Endothelial cell of umbilical vein (primary cell): ENCODE measurements around the gene FBXO34. TPM values are rescaled to one million over a fixed set of nuclear protein-coding genes. Genes with fewer than 3 reads are reported as not detected.

Experiments used
- BruUV-seq: library from RNA; stranded (reverse); fragments of 400-500 nt; replicated peaks from 2 replicates; lab custom pipeline; 2021; lab: Mats Ljungman, UMichigan
- CTCF ChIA-PET: fragments of 300-600, 350-600 bp; sonication (Branson Sonifier 250); formaldehyde crosslinking; loops from one replicate; lab custom pipeline; 2021; ENCODE audit warnings: antibody characterized with exemption, inconsistent platforms; lab: Charles Lee
- POLR2A ChIA-PET: fragments of 300-600, 350-600 bp; sonication (Branson Sonifier 250); formaldehyde crosslinking; loops from one replicate; lab custom pipeline; 2021; ENCODE audit warnings: antibody characterized with exemption, inconsistent platforms; lab: Charles Lee
- DNase-seq: peaks from one replicate; pipeline ENCODE4 v3.0.0-alpha.2; 2011; ENCODE audit warnings: low read depth, low spot score
- FAIRE-seq: peaks from 2 replicates; lab custom pipeline; 2011; peaks lifted over from hg19 to GRCh38; lab: Jason Lieb, UNC
- H2AFZ ChIP-seq: 2 replicates; pipeline ENCODE4 v1.6.0; 2012; ENCODE audit warnings: low read depth, low read length, control low read depth, inconsistent platforms
- H3K27ac ChIP-seq: 2 replicates; pipeline ENCODE4 v1.5.1; 2011; ENCODE audit warnings: low read depth, mild to moderate bottlenecking, control low read depth, low read length, moderate library complexity; ENCODE audit not compliant: insufficient read depth
- H3K27me3 ChIP-seq, 2 experiments: 2 replicates each; pipeline versions ENCODE4 v1.6.0 to v1.6.1; 2011; ENCODE audit warnings: low read length in 2 of 2, mixed read lengths in 1 of 2; ENCODE audit not compliant: control insufficient read depth in 2 of 2, insufficient read depth in 2 of 2
- H3K36me3 ChIP-seq, 2 experiments: 2 replicates in 1 of 2; 3 replicates in 1 of 2; pipeline ENCODE4 v1.5.1; 2011; ENCODE audit warnings: low read length in 2 of 2, mild to moderate bottlenecking in 1 of 2, moderate library complexity in 1 of 2; ENCODE audit not compliant: control insufficient read depth in 2 of 2, insufficient read depth in 2 of 2; ENCODE audit errors: extremely low read depth in 1 of 2
- H3K4me1 ChIP-seq: 3 replicates; pipeline ENCODE4 v1.5.1; 2011; ENCODE audit warnings: mild to moderate bottlenecking, low read length; ENCODE audit not compliant: control insufficient read depth, insufficient read depth; ENCODE audit errors: extremely low read depth
- H3K4me2 ChIP-seq: 2 replicates; pipeline ENCODE4 v1.6.1; 2011; ENCODE audit warnings: low read length, control low read depth, mixed read lengths; ENCODE audit not compliant: insufficient read depth
- H3K4me3 ChIP-seq, 3 experiments: fragments of 200-600 bp in 1 of 3; sonication (generic), shearing (Covaris generic) in 1 of 3; replicated peaks in 1 of 3; 2 replicates each; pipeline ENCODE4 v1.5.1; 2011 to 2016; ENCODE audit warnings: control low read depth in 3 of 3, low read length in 3 of 3, mild to moderate bottlenecking in 2 of 3, inconsistent platforms in 1 of 3, low read depth in 1 of 3, moderate library complexity in 1 of 3; ENCODE audit not compliant: insufficient read depth in 1 of 3
- H3K79me2 ChIP-seq: 2 replicates; pipeline ENCODE4 v1.6.0; 2012; ENCODE audit warnings: low read length, inconsistent platforms; ENCODE audit not compliant: control insufficient read depth, insufficient read depth
- H3K9ac ChIP-seq: replicated peaks from 2 replicates; pipeline ENCODE3; 2011; ENCODE audit warnings: low read length, control low read depth; ENCODE audit not compliant: insufficient read depth; ENCODE audit errors: extremely low read depth
- H3K9me1 ChIP-seq: replicated peaks from 3 replicates; pipeline ENCODE4 v1.6.0; 2011; ENCODE audit warnings: mild to moderate bottlenecking, low read length; ENCODE audit not compliant: control insufficient read depth, insufficient read depth; ENCODE audit errors: extremely low read depth
- H3K9me3 ChIP-seq: replicated peaks from 2 replicates; pipeline ENCODE4 v1.5.1; 2012; ENCODE audit warnings: low read length, inconsistent platforms; ENCODE audit not compliant: control insufficient read depth, insufficient read depth
- H4K20me1 ChIP-seq: replicated peaks from 2 replicates; pipeline ENCODE3; 2011; ENCODE audit warnings: mild to moderate bottlenecking, low read length; ENCODE audit not compliant: control insufficient read depth, insufficient read depth; ENCODE audit errors: extremely low read depth
- EZH2 ChIP-seq: IDR thresholded peaks from 2 replicates; pipeline ENCODE4 v1.6.1; 2012; ENCODE audit warnings: borderline replicate concordance, low read depth, mild to moderate bottlenecking, moderate library complexity, low read length, inconsistent platforms; ENCODE audit not compliant: severe bottlenecking
- FOS ChIP-seq: IDR thresholded peaks from 2 replicates; pipeline ENCODE4 v1.6.1; 2011; ENCODE audit warnings: mild to moderate bottlenecking, low read length, moderate library complexity, borderline replicate concordance; ENCODE audit not compliant: insufficient read depth
- GATA2 ChIP-seq: IDR thresholded peaks from 2 replicates; pipeline ENCODE4 v1.7.0; 2011; ENCODE audit warnings: low read depth, mild to moderate bottlenecking, moderate library complexity, mixed read lengths, low read length; ENCODE audit not compliant: insufficient read length, insufficient read depth
- JUN ChIP-seq: IDR thresholded peaks from 2 replicates; pipeline ENCODE4 v1.6.1; 2011; ENCODE audit warnings: borderline replicate concordance, low read depth; ENCODE audit not compliant: insufficient read length, insufficient read depth
- MYC ChIP-seq: IDR thresholded peaks from one replicate; pipeline ENCODE4 v1.6.1; 2011; ENCODE audit warnings: mild to moderate bottlenecking, low read depth, low read length
- POLR2A ChIP-seq: IDR thresholded peaks from 2 replicates; pipeline ENCODE4 v1.6.1; 2012; ENCODE audit warnings: low read depth, mild to moderate bottlenecking, control low read depth, low read length
- POLR2AphosphoS5 ChIP-seq: IDR thresholded peaks from 2 replicates; pipeline ENCODE4 v1.6.1; 2012; ENCODE audit warnings: low read depth, mild to moderate bottlenecking, control low read depth, low read length, moderate library complexity; ENCODE audit not compliant: insufficient read depth
- dilution Hi-C: fragments of 300-500 bp; cut with MboI; formaldehyde crosslinking; loops from one replicate; pipeline ENCODE4 v1.15.0; 2019; ENCODE audit warnings: low sequenced_read_pairs; ENCODE audit not compliant: extremely low pct_ligation_motif_present
- intact Hi-C: fragments of 100-400 bp; cut with micrococcal nuclease; formaldehyde crosslinking; loops from one replicate; pipeline ENCODE4 v1.10.0; 2022
- polyA plus RNA-seq, 4 experiments: library from polyadenylated mRNA; depleted of rRNA in 3 of 4; stranded (reverse) in 3 of 4; unstranded in 1 of 4; fragments of >200 nt; gene quantifications; 2 replicates each; pipeline versions ENCODE4 v1.2.1 to v1.2.3, GENCODE V29; 2011 to 2012; ENCODE audit warnings: missing spikeins in 1 of 4
- total RNA-seq: library from RNA; stranded (reverse); gene quantifications from 2 replicates; pipeline ENCODE4 v1.2.3, GENCODE V29; 2021
- TF ChIP-seq, protein P1 (sequence below): IDR thresholded peaks from 2 replicates; pipeline ENCODE4 v1.6.1; 2011; ENCODE audit not compliant: insufficient read depth, insufficient read length
- TF ChIP-seq, protein P2 (sequence below), 2 donors: IDR thresholded peaks; 1 replicate in 1 of 2; 2 replicates in 1 of 2; pipeline ENCODE4 v1.5.1; 2011; ENCODE audit warnings: low read length in 2 of 2, mild to moderate bottlenecking in 2 of 2, moderate library complexity in 2 of 2, control low read depth in 1 of 2, inconsistent platforms in 1 of 2, low read depth in 1 of 2; ENCODE audit not compliant: insufficient read depth in 1 of 2; ENCODE audit errors: extremely low read depth in 1 of 2

Gene FBXO34
- total and polyA plus RNA-seq, 2 donors (not counting 3 experiments of a cell fraction or from before 2014, with no cell fraction given) = 8.5 to 14.2 TPM

DNA sequence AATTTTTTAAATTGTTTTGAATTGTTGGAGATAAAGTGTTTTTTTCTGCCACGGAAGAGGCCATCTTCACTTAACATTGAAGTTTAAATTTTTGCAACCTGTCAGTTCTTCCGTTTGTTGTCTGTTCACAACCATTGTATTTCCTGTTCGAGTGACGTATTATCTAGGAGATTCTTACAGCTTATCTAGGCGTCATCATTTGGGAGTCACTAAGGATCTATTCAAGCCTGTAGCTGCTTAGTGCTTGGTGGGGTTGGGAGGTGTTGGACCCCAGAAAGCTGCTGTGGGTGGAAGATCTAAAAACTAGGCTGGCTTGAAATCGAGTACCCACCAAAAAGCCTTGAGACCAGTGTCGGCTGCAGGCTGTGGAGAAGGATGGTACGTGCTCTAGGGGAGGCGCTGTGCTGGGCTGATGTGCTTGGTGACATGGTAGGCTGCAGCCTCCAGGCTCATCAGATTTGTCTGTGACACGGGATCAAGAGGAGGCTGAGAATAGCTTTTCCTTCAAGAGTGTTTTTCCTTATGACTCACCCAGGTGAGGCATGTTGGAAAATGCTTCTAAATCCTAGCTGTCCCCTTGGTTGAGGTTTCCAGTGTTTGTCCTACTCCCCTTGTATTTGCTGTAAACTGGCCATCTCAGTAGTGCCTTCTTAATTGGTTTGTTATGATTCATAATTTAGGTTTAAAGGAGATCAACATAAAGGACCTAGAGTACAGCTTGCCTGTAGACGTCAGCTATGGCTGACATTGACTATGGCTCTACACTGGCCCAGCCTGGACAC, 82.7 kb downstream of the FBXO34 start:
- FAIRE-seq (no peak), DNase-seq (no peak)
- Histone ChIP-seq H3K4me2 (no peak overlapping the region), H3K4me3 (no peak overlapping the region), H3K9me1 (no peaks in the 10 kb centered on the region), H3K27ac (no peak overlapping the region), H3K4me1 (no peaks in the 10 kb centered on the region), H4K20me1 (no peaks in the 10 kb centered on the region), H3K9ac (no peak overlapping the region), H3K36me3 (peaks cover 0 to 13% of the 10 kb centered on the region in 2 experiments), H2AFZ (no peak overlapping the region), H3K27me3 (no peaks in the 10 kb centered on the region), H3K79me2 (no peaks in the 10 kb centered on the region), H3K9me3 (no peaks in the 10 kb centered on the region)
- POLR2A ChIA-PET = interaction anchor here (0.5 kb wide), 1 partner anchor 264 kb away, joined by 7 read pairs; no protein-coding TSS in a partner anchor
- no TSS peak for BruUV-seq
- CTCF ChIA-PET = interaction anchor here (0.7 to 4.1 kb wide), 41 partner anchors 8 to 1133 kb away, joined by 3 to 71 read pairs (median 4); partner anchors contain the start of gene FBXO34
- dilution Hi-C loops = no loop called here
- TF ChIP-seq JUN (no peak), MYC (no peak), GATA2 (no peak), POLR2A (no peak), POLR2AphosphoS5 (no peak), EZH2 (no peak), FOS (no peak)
- TF ChIP-seq, protein P1, sequence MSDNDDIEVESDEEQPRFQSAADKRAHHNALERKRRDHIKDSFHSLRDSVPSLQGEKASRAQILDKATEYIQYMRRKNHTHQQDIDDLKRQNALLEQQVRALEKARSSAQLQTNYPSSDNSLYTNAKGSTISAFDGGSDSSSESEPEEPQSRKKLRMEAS = no peak
- TF ChIP-seq, protein P2, sequence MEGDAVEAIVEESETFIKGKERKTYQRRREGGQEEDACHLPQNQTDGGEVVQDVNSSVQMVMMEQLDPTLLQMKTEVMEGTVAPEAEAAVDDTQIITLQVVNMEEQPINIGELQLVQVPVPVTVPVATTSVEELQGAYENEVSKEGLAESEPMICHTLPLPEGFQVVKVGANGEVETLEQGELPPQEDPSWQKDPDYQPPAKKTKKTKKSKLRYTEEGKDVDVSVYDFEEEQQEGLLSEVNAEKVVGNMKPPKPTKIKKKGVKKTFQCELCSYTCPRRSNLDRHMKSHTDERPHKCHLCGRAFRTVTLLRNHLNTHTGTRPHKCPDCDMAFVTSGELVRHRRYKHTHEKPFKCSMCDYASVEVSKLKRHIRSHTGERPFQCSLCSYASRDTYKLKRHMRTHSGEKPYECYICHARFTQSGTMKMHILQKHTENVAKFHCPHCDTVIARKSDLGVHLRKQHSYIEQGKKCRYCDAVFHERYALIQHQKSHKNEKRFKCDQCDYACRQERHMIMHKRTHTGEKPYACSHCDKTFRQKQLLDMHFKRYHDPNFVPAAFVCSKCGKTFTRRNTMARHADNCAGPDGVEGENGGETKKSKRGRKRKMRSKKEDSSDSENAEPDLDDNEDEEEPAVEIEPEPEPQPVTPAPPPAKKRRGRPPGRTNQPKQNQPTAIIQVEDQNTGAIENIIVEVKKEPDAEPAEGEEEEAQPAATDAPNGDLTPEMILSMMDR (IDR thresholded peaks at IDR 0.05; ENCODE audit: extremely low read depth in 1 of 2, insufficient read depth in 1 of 2, low read depth in 1 of 2, low read length in 2 of 2) = no peak
- intact Hi-C loops = loop anchor here (1.0 to 2.0 kb wide), 4 partner anchors 77 to 141 kb away; partner anchors contain the start of gene FBXO34
